ENCODE data around the gene ADTRP. TPM values are rescaled to one million over a fixed set of nuclear protein-coding genes. Genes with fewer than 3 reads are reported as not detected.

Gene ADTRP
- total RNA-seq, 2 experiments from 2014 or later: 2.4 to 2.5 TPM

DNA sequence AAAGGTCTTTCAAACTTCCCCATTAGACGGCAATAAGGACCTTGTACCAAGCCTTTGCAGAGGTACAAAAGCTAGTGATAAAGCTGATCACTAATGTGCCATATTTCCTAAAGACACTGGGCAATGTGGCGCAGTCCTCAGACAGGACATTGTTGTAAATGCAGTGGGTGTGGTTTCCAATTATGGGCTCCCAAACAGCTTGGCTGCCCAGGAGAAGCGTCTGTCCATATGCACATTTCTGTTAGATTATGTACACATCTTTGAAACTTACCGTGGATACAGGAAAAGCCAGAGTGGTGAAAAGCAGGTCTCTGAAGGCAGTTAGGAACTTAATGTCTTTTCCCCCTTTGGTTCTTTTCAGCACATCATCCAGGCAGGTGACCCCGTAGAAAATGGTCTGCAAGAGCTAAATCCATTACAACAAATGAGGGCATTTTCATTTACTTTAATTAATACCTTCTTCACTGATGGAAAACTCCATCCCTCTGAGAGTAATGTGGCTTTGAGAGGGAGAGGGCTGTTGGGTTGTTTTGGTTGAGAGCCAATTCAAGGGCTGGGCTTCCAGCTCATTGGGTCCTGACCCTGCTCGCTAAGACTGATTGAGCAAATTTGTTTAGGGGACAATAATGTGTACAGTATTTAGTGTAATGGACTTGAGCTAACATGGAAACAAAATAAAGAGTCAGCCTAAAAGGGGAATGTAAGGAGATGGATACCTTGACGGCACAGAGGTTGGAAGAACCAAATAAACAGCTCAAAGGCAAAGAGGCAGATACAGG, 10.4 kb downstream of the ADTRP start:
- Mint-ChIP-seq H3K9me3 (no peaks in the 10 kb centered on the region), H3K36me3 (ENCODE audit: low read depth) (no peaks in the 10 kb centered on the region), H3K27ac (no peak overlapping the region), H3K4me3 (no peak overlapping the region), H3K4me1 (peaks cover 5% of the 10 kb centered on the region), H3K27me3 (no peaks in the 10 kb centered on the region)
- ChIA-PET CTCF (interaction anchor here (2.2 kb wide), 1 partner anchor 15 kb away, joined by 10 read pairs; no protein-coding TSS in a partner anchor), POLR2A (no interaction called here)
- no peak for DNase-seq

DNA sequence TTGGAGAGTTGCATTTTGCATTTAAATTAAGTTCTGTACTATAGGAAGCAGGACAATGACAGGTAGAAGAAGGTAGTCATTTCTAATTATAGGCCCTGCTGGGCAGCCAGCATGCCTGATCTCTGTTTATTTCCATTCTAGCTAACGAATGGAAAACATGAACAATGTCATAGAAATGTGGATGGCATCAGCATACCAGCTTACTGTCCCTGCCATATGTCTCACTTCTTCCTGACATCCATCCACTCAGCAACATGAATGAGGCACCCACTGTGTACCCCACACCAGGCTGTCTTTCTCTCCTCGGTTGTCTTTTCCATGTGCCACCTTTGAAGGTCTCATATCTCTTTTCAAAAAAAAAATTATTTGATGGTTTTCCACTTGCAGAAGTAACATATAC, 11.1 kb downstream of the ADTRP start:
- DNase-seq: no peak
- ChIA-PET CTCF (no interaction called here), POLR2A (no interaction called here)
- no peak overlapping the region for H3K4me3 Mint-ChIP-seq
- no peak overlapping the region for H3K27ac Mint-ChIP-seq
- no peaks in the 10 kb centered on the region for H3K36me3 Mint-ChIP-seq (ENCODE audit: low read depth)
- no peaks in the 10 kb centered on the region for H3K27me3 Mint-ChIP-seq
- H3K9me3 Mint-ChIP-seq: no peaks in the 10 kb centered on the region
- peaks cover 5% of the 10 kb centered on the region for H3K4me1 Mint-ChIP-seq

DNA sequence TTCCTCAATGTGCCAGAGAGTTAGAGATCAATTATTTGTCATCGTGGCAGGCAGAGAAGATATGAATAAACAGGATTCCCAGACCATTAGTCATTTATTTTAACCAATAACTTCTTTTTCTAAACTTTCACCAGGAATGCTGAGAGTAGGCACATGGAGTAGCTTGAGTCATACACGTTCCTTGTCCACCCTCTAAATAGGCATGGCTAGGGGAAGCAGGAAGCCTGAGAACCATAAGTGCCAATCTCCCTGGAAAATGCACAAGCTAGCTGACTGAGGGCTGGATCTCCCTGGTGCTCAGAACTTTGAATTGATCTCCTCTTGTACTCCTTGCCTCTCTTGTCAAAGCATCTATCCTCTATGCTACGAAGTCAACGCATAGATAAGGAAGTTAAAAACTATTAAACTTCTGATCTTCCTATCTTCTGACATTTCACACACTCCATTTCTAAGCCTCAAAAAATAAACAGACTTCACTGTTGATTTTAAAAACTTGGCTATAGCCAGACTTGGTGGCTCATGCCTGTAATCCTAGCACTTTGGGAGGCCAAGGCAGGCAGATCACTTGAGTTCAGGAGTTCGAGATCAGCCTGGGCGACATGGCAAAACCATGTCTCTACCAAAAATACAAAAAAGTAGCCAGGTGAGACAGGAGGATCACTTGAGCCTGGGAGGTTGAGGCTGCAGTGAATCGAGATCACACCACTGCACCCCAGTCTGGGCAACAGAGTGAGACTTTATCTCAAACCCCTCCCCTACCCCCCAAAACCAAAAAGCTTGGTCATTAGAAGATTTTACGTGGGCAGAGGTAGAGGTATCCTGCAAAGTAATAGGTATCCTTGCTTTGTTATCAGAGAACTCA, 11.8 kb downstream of the ADTRP start:
- POLR2A ChIA-PET: no interaction called here
- H3K36me3 Mint-ChIP-seq (ENCODE audit: low read depth): no peaks in the 10 kb centered on the region
- CTCF ChIA-PET: no interaction called here
- no peak overlapping the region for H3K27ac Mint-ChIP-seq
- H3K9me3 Mint-ChIP-seq: no peaks in the 10 kb centered on the region
- no peaks in the 10 kb centered on the region for H3K27me3 Mint-ChIP-seq
- peaks cover 5% of the 10 kb centered on the region for H3K4me1 Mint-ChIP-seq
- H3K4me3 Mint-ChIP-seq: no peak overlapping the region
- DNase-seq: no peak

DNA sequence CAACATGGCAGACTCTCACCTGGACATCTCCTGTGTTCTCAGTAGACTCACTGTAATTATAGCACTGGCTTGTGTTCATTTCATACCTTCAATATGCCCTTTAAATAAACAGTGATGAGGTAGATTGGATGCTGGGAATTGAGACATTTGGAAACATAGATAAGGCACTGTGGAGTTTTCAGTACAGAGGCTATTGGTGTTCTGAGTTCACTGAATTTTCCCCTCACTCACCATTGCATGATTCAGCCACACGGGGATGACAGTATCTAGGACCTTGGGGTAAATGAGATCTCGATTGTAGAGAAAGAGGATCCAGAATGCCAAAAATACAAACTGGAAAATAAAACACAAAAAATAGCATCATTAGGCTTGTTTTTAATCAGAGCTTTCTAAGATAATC, 12.6 kb downstream of the ADTRP start:
- H3K4me3 Mint-ChIP-seq: no peak overlapping the region
- H3K36me3 Mint-ChIP-seq (ENCODE audit: low read depth): no peaks in the 10 kb centered on the region
- no peaks in the 10 kb centered on the region for H3K27me3 Mint-ChIP-seq
- DNase-seq: no peak
- no peaks in the 10 kb centered on the region for H3K9me3 Mint-ChIP-seq
- H3K4me1 Mint-ChIP-seq: peaks cover 5% of the 10 kb centered on the region
- CTCF ChIA-PET: no interaction called here
- POLR2A ChIA-PET: no interaction called here
- no peak overlapping the region for H3K27ac Mint-ChIP-seq

GRCh38 chr6:11764250-11764604, 14.4 kb downstream of the ADTRP start:
- H3K4me1 Mint-ChIP-seq: peaks cover 5% of the 10 kb centered on the region
- no peaks in the 10 kb centered on the region for H3K9me3 Mint-ChIP-seq
- POLR2A ChIA-PET: no interaction called here
- no peak overlapping the region for H3K27ac Mint-ChIP-seq
- DNase-seq: no peak
- H3K27me3 Mint-ChIP-seq: no peaks in the 10 kb centered on the region
- CTCF ChIA-PET: interaction anchor here (0.6 to 1.5 kb wide), 3 partner anchors 11 to 262 kb away, joined by 3 to 6 read pairs (median 5); no protein-coding TSS in a partner anchor
- no peaks in the 10 kb centered on the region for H3K36me3 Mint-ChIP-seq (ENCODE audit: low read depth)
- no peak overlapping the region for H3K4me3 Mint-ChIP-seq

GRCh38 chr6:11763460-11764249, 14.9 kb downstream of the ADTRP start:
- Mint-ChIP-seq H3K27me3 (no peaks in the 10 kb centered on the region), H3K36me3 (ENCODE audit: low read depth) (no peaks in the 10 kb centered on the region), H3K9me3 (peaks cover 2% of the 10 kb centered on the region), H3K27ac (no peak overlapping the region), H3K4me1 (peaks cover 5% of the 10 kb centered on the region), H3K4me3 (no peak overlapping the region)
- POLR2A ChIA-PET: interaction anchor here (0.6 kb wide), 1 partner anchor 258 kb away, joined by 3 read pairs; no protein-coding TSS in a partner anchor
- no peak for DNase-seq
- CTCF ChIA-PET: interaction anchor here (0.6 to 1.5 kb wide), 3 partner anchors 11 to 262 kb away, joined by 3 to 6 read pairs (median 5); no protein-coding TSS in a partner anchor

- no peak for DNase-seq
- CTCF ChIA-PET: interaction anchor here (0.8 kb wide), 1 partner anchor 50 kb away, joined by 3 read pairs; no protein-coding TSS in a partner anchor
Measured at GRCh38 chr6:11762794-11763459, 15.7 kb downstream of the ADTRP start.

DNA sequence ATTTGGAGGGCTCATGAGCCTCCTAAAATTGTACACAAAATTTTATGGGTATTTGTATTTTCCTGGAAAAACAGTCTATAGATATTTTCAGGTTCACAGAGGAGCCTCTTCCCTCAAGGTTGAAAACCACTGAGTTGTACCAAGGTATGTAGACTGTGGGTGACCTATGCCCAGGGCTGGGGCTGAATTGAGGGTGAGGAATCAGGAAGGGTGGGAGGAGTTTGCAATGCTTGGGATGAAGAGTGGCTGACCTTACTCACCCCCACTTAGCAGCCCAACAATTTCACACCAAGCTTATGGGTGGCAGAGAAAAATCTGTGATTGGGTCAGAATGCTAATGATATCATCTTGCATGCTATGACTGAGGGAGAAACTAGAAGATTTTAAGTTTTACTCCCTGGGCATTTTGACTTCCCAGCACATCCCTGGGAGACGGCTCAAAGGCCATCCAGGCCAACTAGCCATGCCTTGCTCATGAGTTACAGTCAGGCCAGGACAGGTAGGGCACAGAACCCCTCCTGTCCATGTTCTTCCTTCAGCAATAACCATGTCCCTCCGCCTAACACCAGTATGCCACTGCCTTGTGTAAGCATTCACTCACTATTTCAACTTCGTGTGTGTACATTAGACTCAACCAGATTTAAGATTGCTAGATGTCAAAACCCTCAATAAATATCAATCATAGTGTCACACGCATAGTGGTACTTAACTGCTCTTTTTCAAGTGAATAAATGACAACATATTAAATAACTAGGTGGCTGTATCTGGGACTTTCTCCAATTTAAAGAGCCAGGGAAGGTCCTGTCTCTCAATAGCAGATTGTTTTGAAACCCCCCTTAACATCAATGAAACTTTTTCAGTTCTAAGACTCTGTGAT, 16.6 kb downstream of the ADTRP start:
- CTCF ChIA-PET: interaction anchor here (0.8 kb wide), 1 partner anchor 49 kb away, joined by 3 read pairs; no protein-coding TSS in a partner anchor
- Mint-ChIP-seq H3K4me3 (no peak overlapping the region), H3K27me3 (no peaks in the 10 kb centered on the region)

More at GRCh38 chr6:11762794-11763459, 15.7 kb downstream of the ADTRP start:
- H3K9me3 Mint-ChIP-seq: peaks cover 4% of the 10 kb centered on the region
- H3K36me3 Mint-ChIP-seq (ENCODE audit: low read depth): no peaks in the 10 kb centered on the region
- no peak overlapping the region for H3K27ac Mint-ChIP-seq
- no peak overlapping the region for H3K4me3 Mint-ChIP-seq
- POLR2A ChIA-PET: interaction anchor here (0.6 kb wide), 1 partner anchor 259 kb away, joined by 3 read pairs; no protein-coding TSS in a partner anchor
- H3K27me3 Mint-ChIP-seq: no peaks in the 10 kb centered on the region
- H3K4me1 Mint-ChIP-seq: peaks cover 5% of the 10 kb centered on the region

DNA sequence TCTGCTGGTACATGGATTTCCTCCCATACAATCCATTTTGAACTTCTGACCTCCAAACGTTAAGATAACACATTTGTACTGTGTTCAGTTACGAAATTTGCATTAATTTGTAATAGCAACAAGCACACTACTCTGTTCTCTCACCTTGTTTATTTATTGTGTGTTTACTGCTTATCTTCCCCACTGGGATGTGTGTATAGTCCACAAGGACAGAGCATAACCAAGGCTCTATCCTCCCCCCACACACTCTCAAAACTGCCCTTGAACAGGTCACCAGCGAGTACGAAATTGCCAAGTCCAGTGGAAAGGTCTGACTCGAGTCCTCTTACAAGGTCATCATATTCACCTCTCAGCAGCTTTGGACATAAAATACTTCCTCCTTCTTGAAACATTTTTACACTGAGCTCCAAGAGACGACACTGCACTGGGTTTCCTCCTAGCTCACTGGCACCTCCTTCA, 18.6 kb downstream of the ADTRP start:
- Mint-ChIP-seq H3K36me3 (ENCODE audit: low read depth) (peaks cover 3% of the 10 kb centered on the region), H3K4me1 (peaks cover 11% of the 10 kb centered on the region)
- POLR2A ChIA-PET: no interaction called here

More for the DNA sequence above, 16.6 kb downstream of the ADTRP start:
- Mint-ChIP-seq H3K9me3 (peaks cover 11% of the 10 kb centered on the region), H3K4me1 (peaks cover 5% of the 10 kb centered on the region), H3K36me3 (ENCODE audit: low read depth) (no peaks in the 10 kb centered on the region), H3K27ac (no peak overlapping the region)
- DNase-seq: no peak
- POLR2A ChIA-PET: no interaction called here

DNA sequence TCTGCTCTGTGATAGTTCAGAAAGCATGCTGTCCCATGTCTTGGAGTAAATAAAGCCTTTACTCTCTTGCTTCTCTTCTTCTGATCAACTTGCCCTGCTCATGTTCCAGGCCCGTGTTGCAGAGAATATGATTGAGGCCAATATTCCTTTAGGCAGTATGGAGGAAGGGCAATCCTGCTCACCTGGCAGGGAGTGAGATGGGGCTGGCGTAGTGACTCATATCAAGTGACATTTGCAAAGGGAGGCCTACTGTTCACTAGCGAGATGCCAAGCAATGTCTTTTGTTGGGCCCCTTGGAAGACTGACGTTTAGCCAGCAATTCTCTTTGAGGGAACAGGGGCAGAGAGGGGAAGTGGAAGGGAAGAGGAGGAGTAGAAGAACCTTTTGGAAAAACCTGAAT, 19.7 kb downstream of the ADTRP start:
- no peak for DNase-seq
- Mint-ChIP-seq H3K4me3 (no peak overlapping the region), H3K27ac (no peak overlapping the region), H3K4me1 (peaks cover 6% of the 10 kb centered on the region), H3K27me3 (no peaks in the 10 kb centered on the region), H3K36me3 (ENCODE audit: low read depth) (peaks cover 3% of the 10 kb centered on the region), H3K9me3 (peaks cover 20% of the 10 kb centered on the region)
- POLR2A ChIA-PET: no interaction called here
- CTCF ChIA-PET: interaction anchor here (0.7 kb wide), 1 partner anchor 160 kb away, joined by 3 read pairs; no protein-coding TSS in a partner anchor

More for the DNA sequence above, 18.6 kb downstream of the ADTRP start:
- CTCF ChIA-PET: no interaction called here
- H3K4me3 Mint-ChIP-seq: no peak overlapping the region
- no peak for DNase-seq
- peaks cover 20% of the 10 kb centered on the region for H3K9me3 Mint-ChIP-seq
- no peaks in the 10 kb centered on the region for H3K27me3 Mint-ChIP-seq
- no peak overlapping the region for H3K27ac Mint-ChIP-seq

DNA sequence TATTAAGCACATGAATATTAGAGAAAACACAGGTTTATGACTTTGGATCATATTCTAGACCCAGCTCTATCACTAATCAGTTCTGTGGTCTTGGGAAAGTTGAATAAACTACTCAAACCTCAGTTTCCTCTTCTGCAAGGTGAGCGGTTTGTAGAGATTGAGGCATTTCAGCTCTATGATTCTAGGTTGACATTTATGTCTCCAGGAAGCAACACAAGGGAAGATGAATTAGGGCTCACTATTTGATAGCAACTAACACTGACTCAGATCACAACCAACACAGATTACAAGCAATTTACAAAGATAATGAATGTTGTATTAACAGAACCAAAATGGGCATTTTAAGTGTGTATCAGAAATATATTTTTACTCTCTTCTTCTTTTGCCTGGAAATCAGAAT, 21.9 kb downstream of the ADTRP start:
- DNase-seq: no peak
- POLR2A ChIA-PET: no interaction called here
- Mint-ChIP-seq H3K36me3 (ENCODE audit: low read depth) (peaks cover 3% of the 10 kb centered on the region), H3K27ac (no peak overlapping the region), H3K27me3 (no peaks in the 10 kb centered on the region), H3K9me3 (peaks cover 20% of the 10 kb centered on the region), H3K4me3 (no peak overlapping the region), H3K4me1 (peaks cover 5% of the 10 kb centered on the region)
- CTCF ChIA-PET: interaction anchor here (0.6 to 0.9 kb wide), 2 partner anchors 8 to 13 kb away, joined by 3 read pairs; no protein-coding TSS in a partner anchor
